CD4-positive, alpha-beta T cell treated with Interferon alpha-2 for 1 hour (primary cell): ENCODE results near the gene CLEC7A.

ENCODE experiments used
- DNase-seq, 2 donors: peaks; one replicate each; pipeline ENCODE4 v3.0.0-alpha.2; 2020 to 2022

CLEC7A gene

DNA sequence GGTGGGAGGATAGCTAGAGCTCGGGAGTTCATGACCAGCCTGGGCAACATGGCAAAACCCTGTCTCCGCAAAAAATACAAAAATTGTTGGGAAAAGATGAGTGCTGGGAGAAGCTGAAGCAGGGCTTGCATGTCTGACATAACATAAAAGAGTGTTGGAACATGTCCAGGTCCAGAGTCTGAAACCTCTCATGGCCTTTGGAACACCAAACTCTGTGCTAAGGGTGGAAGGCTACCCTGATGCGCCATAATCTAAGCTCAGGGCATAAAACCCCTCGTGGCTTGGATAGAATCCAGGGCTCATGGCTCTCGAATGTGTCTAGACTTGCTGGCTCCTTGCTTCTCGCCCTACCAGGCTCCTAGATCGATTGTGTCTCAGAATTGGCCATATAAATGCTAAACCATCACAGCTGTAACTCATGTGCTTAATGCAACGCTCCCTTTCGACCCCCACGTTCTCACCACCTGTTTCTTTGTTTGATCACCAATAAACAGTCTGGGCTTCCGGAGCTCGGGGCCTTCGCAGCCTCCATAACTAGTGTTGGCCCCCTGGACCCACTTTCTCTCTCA is 6.7 kb upstream of the CLEC7A start:
- no peak for DNase-seq

DNA sequence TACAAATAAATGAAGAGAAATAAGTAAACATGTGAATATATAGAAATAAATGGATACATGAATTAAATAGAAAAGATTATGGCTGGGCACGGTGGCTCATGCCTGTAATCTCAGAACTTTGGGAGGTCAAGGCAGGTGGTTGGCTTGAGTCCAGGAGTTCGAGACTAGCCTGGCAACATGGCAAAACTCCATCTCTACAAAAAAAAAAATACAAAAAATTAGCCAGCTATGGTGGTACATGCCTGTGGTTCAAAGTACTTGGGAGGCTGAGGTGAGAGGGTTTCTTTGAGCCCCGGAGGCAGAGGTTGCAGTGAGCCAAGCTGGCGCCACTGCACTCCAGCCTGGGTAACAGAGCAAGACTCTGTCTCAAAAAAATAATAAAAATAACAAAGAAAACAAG is 5.1 kb upstream of the CLEC7A start:
- DNase-seq = no peak

DNA sequence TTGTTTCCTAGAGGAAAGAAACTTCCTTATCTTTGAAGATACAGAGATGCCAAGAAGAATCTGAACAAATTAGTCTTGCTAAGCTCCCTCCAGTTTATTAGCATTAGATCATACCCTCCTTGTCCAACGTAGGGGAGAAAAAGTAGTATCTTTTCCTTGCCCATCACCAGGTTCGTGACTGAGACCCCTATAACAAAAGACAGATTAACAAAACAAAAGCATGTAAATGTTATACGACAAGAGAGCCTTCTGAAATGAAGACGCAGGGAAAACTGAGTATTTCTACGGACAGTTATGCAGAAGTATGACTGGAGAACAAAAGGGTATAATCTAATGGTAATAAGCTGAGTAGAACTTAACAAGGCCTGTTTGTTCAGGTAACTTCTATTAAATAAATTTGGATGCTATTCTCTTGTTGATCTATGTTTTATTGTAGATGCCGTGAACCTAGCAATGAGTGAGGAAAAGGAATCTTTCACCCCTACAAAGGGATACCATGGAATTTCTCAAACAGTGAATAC is 2.9 kb upstream of the CLEC7A start:
- no peak for DNase-seq

DNA sequence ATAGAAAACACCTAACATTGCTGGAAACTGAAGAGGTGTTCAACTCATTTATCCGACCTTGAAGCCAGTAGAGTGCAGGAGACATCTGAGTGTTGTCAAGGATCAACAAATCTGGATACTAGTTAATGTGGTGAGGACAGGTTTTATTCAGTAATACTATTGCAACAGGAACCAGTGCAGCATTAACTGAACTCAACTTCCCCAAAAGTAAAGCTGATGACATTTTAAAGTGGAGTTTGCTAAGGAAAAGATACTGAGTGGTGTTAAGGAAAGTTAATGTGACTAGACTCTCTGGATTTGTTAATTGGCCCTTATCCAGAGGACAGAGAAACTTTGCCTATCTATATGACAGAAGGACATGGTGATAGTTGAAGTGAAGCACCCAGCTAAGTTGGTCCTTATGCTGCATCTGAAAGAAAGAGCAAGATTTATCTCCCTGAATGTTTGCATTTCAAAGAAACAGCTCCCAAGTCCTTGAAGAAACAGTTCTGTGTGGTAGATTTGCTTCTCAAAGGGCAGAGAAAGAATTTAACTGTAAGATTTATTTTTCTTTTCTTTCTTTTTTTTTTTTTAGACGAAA is 1.2 kb upstream of the CLEC7A start:
- no peak for DNase-seq

DNA sequence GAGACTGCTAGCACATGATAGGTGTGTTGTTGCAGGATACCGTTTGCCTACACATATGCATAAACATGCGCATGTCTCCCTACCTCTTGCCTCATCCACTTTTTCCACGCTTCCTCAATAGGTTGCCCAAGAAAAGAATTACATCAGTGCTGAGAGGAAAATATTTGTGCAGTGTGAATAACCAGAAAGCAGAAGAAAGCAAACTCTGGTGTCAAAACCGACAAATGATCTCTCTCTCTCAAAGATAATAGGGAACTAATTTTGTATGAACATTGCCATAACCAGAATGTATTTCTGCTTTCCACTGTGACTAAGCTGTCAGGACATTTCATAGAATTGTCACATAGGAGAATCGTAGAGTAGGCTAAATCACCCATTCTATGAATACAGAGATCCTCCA is 1.3 kb downstream of the CLEC7A start:
- peak; percentile 25 to 53 for DNase-seq

DNA sequence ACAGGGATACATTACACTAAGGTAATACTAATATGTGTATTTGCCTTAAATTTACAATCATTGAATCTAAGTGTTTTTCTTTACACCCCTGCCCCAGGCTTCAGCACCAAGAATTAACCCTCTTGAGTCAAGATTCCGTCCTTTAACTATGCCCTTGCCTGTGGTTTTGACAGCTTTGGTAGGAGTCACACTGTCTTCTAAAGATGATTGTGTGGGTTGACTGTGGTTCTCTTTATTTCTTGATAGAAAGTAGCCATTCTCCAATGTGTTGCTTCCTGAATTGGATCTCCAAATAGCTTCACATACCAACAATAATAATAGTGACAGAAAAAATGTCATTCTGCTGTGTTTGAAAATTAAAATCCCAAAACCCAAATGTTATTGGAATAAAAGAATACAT is 3.6 kb downstream of the CLEC7A start:
- DNase-seq = no peak

DNA sequence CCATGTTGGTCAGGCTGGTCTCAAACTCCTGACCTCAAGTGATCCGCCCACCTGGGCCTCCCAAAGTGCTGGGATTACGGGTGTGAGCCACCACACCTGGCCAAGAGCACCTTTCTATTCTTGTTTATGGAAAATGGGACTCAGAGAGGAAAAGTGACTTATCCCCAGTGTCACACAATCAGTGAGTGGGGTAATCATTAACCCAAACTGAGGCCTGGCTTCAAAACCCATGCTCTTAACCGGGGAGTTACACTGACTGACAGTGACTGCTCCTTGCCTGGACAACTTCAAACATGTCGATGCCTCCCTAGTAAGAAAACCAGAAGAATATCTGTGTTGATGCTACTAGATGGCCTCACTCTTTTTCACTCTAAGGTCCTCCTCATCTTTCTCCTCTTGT is 7.3 kb downstream of the CLEC7A start:
- DNase-seq = no peak

DNA sequence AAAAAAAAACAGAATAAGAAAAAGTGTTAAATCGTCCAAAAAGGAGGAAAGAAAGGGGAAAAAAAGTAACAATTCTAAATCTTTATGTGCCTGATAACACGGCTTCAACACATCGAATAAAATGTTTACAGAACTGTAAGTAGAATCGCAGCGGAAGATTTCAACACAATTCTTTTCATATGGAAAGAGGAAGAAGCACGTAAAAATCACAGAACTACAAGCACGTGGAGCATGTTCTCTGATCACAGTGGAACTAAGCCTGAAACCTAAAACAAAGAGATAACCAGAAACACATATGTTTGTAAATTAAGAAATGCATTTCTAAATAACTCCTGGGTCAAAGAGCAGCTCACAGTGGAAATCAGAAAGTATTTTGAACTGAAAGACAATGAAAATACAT is 8.7 kb downstream of the CLEC7A start:
- DNase-seq = no peak

DNA sequence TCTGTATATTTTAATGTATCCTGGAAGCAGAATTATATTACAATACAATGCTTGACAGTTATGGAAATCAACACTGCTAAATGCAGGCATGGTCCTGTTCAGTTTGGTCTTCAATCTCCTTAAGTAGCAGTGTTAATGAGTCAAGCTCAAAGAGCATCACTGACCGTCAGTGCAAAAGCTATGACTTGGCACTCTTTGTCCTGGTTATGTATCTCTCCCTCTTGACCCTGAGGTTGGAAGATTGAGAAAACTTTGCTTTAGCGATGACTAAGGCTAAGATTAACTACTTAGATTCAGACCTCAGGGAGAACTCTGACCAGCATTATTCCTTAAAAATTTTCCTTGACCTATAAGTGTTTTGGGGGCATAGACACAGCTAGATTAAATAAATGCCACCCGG is 10.9 kb downstream of the CLEC7A start:
- DNase-seq = peak in 1 of 2 donors; percentile 12

DNA sequence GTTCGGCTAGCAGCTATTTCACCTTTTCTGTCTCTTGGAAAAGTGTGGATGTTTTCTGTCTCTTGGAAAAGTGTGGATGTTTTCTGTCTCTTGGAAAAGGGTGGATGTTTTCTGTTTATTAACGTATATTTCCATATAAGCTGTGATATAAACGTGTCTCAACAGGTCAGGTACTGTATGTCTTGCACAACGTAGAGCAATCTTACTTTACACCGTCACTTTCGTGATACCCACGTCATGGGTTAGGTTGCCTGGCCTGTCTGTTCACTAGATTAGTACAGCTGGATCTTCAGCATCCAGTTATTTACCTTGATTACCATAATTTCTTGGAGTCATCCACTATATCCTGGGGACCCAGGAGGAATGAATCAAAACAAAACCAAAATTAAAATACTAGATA is 14.1 kb downstream of the CLEC7A start:
- DNase-seq = no peak

DNA sequence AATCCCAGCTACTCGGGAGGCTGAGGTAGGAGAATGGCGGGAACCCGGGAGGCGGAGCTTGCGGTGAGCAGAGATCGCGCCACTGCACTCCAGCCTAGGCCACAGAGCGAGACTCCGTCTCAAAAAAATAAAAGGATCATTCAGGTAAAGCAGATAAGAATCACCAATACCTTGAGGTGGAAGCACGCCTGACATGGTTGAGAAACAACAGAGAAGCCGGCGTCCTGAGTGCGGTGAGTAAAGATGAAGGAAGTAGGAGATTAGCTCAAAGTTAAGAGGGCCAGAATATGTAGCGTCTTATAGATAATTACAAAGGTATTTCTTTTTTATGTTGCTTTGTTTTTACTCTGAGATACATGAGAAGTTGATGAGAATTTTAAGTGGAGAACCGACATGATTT is 14.7 kb downstream of the CLEC7A start:
- DNase-seq = no peak

DNA sequence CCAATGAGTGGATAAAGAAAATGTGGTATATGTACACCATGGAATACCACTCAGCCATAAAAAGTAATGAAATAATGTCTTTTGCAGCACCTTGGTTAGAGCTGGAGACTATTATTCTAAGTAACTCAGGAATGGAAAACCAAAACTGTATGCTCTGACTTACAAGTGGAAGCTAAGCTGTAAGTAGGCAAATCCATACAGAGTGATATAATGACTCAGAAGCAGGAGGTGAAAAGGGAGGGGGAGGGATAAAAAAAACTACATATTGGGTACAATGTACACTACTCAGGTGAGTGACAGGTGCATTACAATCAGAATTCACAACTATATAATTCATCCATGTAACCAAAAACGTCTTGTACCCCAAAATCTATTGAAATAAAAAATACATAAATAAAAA is 16.1 kb downstream of the CLEC7A start:
- DNase-seq = no peak

DNA sequence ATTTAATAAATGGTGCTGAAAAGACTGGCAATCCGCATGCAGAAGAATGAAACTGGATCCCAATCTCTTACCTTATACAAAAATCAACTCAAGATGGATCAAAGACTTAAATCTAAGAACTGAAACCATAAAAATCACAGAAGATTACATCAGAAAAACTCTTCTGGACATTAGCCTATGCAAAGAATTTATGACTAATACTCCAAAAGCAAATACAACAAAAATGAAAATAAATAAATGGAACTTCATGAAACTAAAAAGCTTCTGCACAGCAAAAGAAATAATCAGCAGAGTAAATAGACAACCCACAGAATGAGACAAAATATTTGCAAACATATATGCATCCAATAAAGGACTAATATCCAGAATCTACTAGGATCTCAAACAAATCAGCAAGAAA is 16.9 kb downstream of the CLEC7A start:
- no peak for DNase-seq

DNA sequence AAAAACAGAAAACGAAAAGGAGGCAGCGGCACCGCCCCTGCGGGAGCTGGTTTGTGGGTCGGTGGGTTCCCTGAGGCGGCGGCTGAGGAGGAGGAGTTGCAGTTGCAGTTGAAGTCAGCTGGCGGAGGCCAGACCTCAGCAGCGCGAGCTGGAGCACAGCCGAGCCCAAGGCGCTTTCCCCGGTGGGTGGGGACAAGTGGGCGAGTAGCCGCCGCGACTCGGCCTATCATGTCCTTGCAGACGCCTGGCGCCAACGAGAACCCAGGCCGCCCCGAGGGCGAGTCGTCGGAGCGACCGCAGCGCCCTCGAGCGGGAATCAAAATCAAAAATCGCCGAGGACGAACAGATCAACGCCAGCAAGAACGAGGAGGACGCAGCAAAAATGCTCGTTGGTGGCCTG is 18.5 kb downstream of the CLEC7A start:
- no peak for DNase-seq

DNA sequence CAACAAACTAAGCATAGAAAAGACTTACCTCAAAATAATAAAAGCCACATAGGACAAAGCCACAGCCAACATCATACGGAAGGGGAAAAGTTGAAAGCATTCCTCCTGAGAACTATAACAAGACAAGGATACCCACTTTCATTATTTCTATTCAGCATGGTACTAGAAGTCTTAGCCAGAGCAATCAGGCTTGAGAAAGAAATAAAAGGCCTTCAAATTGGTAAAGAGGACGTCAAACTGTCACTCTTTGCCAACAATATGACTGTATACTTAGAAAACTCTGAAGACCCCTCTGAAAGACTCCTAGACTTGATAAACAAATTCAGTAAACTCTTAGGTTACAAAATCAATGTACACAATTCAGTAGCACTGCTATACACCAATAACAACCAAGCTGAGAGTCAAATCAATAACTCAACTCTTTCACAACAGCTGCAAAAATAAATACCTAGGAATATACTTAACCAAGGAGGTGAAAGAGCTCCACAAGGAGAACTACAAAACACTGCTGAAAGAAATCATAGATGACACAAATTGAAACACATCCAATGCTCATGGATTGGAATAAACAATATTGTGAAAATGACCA is 19.6 kb downstream of the CLEC7A start:
- no peak for DNase-seq

DNA sequence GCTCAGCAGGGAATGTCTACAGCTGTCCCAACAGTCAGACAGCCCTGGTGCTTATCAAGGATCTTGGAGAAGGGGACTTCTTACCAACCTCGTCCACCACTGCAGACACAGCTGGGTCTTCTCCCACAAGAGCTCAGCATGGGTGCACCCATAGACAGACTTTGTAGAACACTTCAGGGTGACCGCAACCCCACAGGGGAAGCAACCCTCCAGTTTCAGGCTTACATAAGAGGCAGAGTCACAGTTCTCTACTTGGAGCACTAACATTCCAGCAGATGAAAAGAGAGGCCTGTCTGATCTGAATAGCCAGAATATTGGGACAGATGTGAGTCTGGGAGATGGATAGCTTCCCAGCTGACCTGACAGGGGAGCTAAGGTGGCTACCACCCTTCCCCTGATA is 27.7 kb downstream of the CLEC7A start:
- DNase-seq = no peak

DNA sequence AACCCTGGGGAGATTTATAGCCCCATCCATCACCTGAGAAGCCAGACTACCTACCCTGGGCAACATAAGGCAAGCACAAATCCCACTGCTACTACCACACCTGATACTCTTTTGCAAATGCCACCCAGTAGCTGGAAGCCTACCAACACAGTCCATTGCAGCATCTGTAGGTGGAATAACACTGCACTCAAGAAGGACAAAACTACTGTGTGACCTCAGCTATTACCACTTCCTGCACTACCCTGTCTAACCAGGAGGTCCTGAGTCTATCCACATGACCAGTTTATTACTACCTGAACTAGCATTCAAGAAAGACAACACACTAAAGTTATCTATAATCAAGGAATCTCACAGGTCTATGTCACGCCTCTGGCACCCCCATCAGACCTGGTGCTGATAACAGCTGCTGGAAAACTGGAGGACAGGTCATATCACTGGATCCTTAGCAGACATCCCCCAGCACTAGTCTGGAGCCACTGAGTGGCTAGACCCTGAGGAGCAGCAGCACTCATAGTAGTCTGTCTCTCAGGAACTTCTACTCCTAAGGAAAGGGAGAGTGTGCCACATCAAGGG is 28.3 kb downstream of the CLEC7A start:
- no peak for DNase-seq

DNA sequence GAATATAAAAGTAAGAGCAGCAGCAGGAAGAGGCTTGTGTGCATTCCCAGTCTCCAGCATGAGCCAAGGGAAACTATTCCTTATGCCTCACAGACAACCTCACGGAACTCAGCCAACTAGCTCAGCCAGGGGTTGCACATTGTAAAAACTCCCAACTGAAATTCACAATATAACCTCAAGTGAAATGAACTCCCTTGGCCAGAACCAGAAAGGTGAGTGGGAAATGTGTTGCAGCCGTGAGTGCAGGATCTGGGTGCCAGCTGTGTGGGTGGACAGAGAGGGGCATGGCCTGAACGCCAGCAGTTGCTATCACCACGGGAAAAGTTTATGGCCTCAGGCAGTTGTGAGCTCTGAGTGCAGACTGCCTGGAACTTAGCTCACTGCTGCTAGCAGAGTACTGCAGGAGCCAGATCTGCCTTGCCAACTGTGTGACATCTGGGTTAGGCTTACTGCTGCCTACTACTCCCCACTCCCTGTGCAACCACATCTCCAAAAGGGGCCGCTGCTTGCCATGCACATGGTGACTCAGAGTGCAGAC is 28.9 kb downstream of the CLEC7A start:
- DNase-seq = no peak

DNA sequence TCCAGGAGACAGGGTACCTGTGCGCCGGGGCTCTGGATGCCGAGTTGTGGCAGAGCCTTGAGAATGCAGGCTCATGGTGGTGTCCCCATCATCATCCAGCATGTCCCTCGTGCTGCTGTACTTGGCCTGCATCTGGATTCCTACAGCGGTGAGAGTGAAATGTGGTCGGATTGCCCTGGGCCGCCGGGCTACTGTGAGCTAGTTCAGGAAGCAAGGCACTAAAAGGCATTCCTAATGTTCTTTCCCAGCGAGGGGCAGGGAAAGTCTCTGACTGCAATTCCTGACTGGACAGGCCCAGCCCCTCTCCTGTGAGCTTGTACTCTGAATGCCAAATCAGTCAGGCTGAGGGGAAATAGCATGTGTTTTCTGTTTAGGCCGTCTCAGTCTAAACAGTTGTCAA is 31.2 kb downstream of the CLEC7A start, which contains the start of gene CLEC1A:
Gene CLEC1A, minus strand, starts transcription at position 195 of the 400 bp plus-strand sequence. Its CDS starts 63 bp downstream, at position 132.
- DNase-seq = no peak

DNA sequence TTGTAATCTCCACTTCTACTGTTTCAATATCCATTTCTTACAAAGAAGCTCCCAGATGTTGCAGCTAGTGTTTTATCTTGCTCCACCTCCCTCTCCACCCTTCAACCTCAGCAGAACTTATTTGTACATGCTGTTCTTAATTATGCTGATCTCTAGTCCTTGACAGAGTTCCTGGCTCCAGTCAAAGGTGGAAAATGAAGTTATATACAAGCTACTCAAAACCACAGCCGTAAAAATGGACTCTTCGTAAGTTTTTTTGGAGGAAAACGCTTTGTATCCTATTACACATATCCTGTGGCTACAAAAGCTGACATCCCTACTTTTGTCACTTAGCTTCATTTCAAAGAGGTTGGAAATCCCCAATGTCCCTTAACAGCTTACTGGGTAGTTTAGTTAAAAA is 32.5 kb downstream of the CLEC7A start:
- no peak for DNase-seq

DNA sequence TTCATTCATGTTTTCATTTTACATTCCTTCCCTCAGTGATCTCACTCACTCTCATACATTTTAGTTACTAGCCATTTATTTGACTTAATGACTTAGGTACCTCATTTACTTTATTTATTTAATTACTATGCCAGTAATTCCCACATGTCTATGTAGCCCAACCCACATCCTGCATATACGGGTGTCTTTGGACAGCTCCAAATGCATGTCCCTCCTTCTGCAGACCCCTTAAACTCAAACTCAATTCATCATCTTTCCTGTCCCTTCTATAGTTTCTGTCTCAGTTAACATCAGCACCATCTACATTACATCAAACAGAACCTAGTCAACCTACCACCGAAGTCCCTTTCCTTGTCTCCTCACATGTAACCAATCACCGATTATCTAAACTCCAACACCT is 34.0 kb downstream of the CLEC7A start:
- DNase-seq = no peak

DNA sequence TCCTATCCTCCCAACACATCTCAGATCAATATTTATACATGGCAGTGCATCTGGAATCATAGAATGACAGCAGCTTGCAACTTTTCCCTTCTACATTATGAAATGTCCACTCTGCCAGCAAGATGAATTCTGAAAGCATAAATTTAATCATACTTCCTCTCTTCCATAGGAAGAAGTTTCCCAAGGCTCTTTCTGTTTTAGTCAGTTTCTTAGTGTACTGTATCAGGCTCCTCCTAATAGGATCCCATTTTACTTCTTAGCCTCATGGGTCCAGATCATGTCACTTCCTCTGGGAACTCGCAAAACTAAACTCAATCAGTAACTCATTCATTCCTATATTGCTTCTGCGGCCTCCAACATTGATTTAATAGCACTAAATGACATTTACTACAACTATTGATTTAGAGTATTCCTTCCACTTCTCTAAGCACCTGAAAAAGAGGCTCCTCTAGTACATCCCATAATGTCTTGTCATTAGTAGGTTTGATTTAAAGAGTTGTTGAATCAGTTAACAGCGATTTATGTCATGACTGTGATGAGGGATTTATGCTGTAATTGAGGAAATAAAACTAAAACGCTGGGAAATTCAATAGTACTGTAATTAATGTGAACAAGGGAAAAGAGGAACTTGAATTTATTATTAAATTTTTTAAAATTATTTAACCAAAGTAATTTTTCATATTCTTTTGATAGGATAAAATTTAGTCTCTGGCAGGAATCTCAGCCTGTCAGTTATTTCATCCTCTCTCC is 35.2 kb downstream of the CLEC7A start:
- DNase-seq = no peak
